Measurements from ENCODE around the gene CSNK1A1. TPM values are rescaled to one million over a fixed set of nuclear protein-coding genes. Genes with fewer than 3 reads are reported as not detected.
"Not testable (repeated sequence)": the region's sequence is repeated elsewhere in the genome, so short reads cannot be mapped to it uniquely, and the experiment has no call there.

Gene CSNK1A1
- total RNA-seq, 1 experiment from 2014 or later, result 287 TPM

DNA sequence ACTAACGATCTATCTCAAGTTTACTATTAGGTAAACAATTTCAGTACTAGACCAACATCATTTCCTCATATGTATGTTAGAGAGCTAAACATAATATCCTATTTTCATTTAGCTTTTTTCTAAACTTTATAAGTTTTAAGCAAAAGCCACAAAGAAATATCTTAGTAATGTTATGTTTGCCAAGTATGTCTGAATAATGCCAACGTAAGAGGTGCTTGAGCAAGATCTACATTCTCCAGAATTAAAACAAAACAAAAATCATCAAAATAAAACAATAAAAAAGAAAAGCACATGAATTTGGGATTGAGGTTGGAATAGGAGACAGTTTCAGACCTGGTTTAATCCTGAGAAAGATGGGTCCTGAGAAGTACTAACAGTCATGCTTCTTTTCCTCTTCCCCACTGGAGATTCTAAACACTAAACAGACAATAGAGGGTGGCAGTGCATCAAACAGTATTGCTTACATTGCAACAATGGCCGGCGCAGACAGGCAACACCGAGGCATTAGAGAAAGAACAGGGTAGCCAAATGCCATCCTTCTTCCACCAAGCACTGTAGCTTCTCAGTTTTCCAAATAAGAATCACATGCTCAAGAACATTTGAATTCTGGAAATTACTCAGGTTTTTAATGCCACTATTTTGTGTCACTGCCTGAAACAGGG is 33.6 kb downstream of the CSNK1A1 start:
- in situ Hi-C loops (cut with HindIII; ENCODE audit: low pct_unique_long_range_greater_than_20kb, low sequenced_read_pairs) (no loop called here), intact Hi-C loops (cut with micrococcal nuclease; ENCODE audit: unreplicated experiment) (no loop called here)
- Histone ChIP-seq H3K4me3 (ENCODE audit: low read depth in 2 of 2, low read length in 2 of 2) (no peak overlapping the region), H3K9me3 (ENCODE audit: control insufficient read depth, insufficient read depth, low read depth, low read length) (no peaks in the 10 kb centered on the region), H3K36me3 (ENCODE audit: control insufficient read depth, insufficient read depth, low read length) (peaks cover 32% of the 10 kb centered on the region), H3K27ac (ENCODE audit: low read length) (peak overlapping the region; percentile 13), H3K4me1 (ENCODE audit: control insufficient read depth, insufficient read depth, low read length) (peaks cover 45% of the 10 kb centered on the region), H3K27me3 (ENCODE audit: control insufficient read depth, insufficient read depth, low read length) (no peaks in the 10 kb centered on the region)
- POLR2A ChIA-PET, result no interaction called here
- ATAC-seq, result peak; percentile 67
- TF ChIP-seq SIN3A (IDR thresholded peaks at IDR 0.05; ENCODE audit: borderline replicate concordance, insufficient read depth, low read depth, low read length) (no peak), POLR2AphosphoS5 (IDR thresholded peaks at IDR 0.05; ENCODE audit: low read depth, low read length) (no peak), TCF7L2 (IDR thresholded peaks at IDR 0.05; ENCODE audit: low read depth, low read length) (no peak)
- TF ChIP-seq, protein P1, sequence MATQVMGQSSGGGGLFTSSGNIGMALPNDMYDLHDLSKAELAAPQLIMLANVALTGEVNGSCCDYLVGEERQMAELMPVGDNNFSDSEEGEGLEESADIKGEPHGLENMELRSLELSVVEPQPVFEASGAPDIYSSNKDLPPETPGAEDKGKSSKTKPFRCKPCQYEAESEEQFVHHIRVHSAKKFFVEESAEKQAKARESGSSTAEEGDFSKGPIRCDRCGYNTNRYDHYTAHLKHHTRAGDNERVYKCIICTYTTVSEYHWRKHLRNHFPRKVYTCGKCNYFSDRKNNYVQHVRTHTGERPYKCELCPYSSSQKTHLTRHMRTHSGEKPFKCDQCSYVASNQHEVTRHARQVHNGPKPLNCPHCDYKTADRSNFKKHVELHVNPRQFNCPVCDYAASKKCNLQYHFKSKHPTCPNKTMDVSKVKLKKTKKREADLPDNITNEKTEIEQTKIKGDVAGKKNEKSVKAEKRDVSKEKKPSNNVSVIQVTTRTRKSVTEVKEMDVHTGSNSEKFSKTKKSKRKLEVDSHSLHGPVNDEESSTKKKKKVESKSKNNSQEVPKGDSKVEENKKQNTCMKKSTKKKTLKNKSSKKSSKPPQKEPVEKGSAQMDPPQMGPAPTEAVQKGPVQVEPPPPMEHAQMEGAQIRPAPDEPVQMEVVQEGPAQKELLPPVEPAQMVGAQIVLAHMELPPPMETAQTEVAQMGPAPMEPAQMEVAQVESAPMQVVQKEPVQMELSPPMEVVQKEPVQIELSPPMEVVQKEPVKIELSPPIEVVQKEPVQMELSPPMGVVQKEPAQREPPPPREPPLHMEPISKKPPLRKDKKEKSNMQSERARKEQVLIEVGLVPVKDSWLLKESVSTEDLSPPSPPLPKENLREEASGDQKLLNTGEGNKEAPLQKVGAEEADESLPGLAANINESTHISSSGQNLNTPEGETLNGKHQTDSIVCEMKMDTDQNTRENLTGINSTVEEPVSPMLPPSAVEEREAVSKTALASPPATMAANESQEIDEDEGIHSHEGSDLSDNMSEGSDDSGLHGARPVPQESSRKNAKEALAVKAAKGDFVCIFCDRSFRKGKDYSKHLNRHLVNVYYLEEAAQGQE (IDR thresholded peaks at IDR 0.05; ENCODE audit: insufficient read depth in 1 of 2, low read depth in 2 of 2, low read length in 1 of 2), result no peak
- TF ChIP-seq, protein P2, sequence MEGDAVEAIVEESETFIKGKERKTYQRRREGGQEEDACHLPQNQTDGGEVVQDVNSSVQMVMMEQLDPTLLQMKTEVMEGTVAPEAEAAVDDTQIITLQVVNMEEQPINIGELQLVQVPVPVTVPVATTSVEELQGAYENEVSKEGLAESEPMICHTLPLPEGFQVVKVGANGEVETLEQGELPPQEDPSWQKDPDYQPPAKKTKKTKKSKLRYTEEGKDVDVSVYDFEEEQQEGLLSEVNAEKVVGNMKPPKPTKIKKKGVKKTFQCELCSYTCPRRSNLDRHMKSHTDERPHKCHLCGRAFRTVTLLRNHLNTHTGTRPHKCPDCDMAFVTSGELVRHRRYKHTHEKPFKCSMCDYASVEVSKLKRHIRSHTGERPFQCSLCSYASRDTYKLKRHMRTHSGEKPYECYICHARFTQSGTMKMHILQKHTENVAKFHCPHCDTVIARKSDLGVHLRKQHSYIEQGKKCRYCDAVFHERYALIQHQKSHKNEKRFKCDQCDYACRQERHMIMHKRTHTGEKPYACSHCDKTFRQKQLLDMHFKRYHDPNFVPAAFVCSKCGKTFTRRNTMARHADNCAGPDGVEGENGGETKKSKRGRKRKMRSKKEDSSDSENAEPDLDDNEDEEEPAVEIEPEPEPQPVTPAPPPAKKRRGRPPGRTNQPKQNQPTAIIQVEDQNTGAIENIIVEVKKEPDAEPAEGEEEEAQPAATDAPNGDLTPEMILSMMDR (IDR thresholded peaks at IDR 0.05), result no peak; the same call in 1 of the 2 replicates
- DNase-seq (ENCODE audit: low read depth, low spot score), result no peak
- TSS peak; percentile 0 for BruUV-seq (replicated peaks)
- CTCF ChIA-PET, result no interaction called here

DNA sequence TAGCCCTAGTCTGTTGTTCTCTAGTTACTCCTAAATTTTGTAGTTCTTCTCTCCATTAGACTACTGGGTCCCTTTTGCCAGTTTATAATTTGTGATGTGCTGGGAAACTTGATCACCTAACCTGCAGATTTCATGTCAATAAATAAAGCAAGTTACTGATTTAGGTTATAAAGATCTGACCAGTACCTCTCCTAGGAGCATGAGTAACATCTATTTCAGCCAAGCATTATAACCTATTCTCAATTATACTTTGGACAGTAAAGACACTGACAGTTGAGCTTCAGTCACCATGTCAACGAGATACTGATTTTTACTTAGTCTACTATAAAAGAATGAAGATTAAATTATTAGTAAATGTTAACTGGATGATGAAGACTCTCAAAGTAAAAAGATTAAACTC is 36.7 kb downstream of the CSNK1A1 start:
- intact Hi-C loops (cut with micrococcal nuclease; ENCODE audit: unreplicated experiment) (no loop called here), in situ Hi-C loops (cut with HindIII; ENCODE audit: low pct_unique_long_range_greater_than_20kb, low sequenced_read_pairs) (no loop called here)
- H3K4me1 ChIP-seq (ENCODE audit: control insufficient read depth, insufficient read depth, low read length), result peaks cover 36% of the 10 kb centered on the region
- no peak for TF ChIP-seq TCF7L2 (IDR thresholded peaks at IDR 0.05; ENCODE audit: low read depth, low read length)
- TF ChIP-seq, protein P1 (IDR thresholded peaks at IDR 0.05; ENCODE audit: insufficient read depth in 1 of 2, low read depth in 2 of 2, low read length in 1 of 2), result no peak
- ChIA-PET CTCF (no interaction called here), POLR2A (interaction anchor here (0.6 to 0.7 kb wide), 2 partner anchors 23 to 35 kb away, joined by 3 read pairs; no protein-coding TSS in a partner anchor)
- no peak for DNase-seq (ENCODE audit: low read depth, low spot score)
- H3K27me3 ChIP-seq (ENCODE audit: control insufficient read depth, insufficient read depth, low read length), result no peaks in the 10 kb centered on the region
- ATAC-seq, result no peak
- no peaks in the 10 kb centered on the region for H3K9me3 ChIP-seq (ENCODE audit: control insufficient read depth, insufficient read depth, low read depth, low read length)
- H3K27ac ChIP-seq (ENCODE audit: low read length), result no peak overlapping the region
- no peak overlapping the region for H3K4me3 ChIP-seq (ENCODE audit: low read depth in 2 of 2, low read length in 2 of 2)
- peaks cover 47% of the 10 kb centered on the region for H3K36me3 ChIP-seq (ENCODE audit: control insufficient read depth, insufficient read depth, low read length)
- BruUV-seq (replicated peaks), result TSS peak; percentile 7

DNA sequence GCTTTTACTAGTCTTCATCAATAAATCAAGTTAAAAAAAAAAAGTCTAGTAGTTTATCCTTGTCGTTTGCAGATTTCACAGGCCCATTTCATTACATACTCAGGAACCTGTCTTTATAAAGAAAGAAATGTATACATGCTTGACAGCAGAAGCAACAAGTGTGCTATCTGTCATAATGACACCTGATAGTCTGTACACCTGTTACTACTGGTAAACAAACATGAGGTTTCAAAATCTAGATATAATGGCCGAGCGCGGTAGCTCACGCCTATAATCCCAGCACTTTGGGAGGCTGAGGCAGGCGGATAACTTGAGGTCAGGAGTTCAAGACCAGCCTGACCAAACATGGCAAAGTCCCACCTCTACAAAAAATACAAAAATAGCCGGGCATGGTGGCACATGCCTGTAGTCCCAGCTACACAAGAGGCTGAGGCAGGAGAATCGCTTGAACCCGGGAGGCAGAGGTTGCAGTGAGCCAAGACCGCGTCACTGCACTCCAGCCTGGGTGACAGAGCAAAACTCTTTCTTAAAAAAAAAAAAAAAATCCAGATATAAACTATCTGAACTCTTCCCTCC is 37.8 kb downstream of the CSNK1A1 start:
- H3K9me3 ChIP-seq (ENCODE audit: control insufficient read depth, insufficient read depth, low read depth, low read length); ATAC-seq; POLR2A ChIA-PET; CTCF ChIA-PET; H3K27ac ChIP-seq (ENCODE audit: low read length); in situ Hi-C loops (cut with HindIII; ENCODE audit: low pct_unique_long_range_greater_than_20kb, low sequenced_read_pairs); DNase-seq (ENCODE audit: low read depth, low spot score); H3K4me3 ChIP-seq (ENCODE audit: low read depth in 2 of 2, low read length in 2 of 2); BruUV-seq (replicated peaks); H3K27me3 ChIP-seq (ENCODE audit: control insufficient read depth, insufficient read depth, low read length); intact Hi-C loops (cut with micrococcal nuclease; ENCODE audit: unreplicated experiment): not testable (repeated sequence)
- Histone ChIP-seq H3K4me1 (ENCODE audit: control insufficient read depth, insufficient read depth, low read length) (peaks cover 26% of the 10 kb centered on the region), H3K36me3 (ENCODE audit: control insufficient read depth, insufficient read depth, low read length) (peaks cover 56% of the 10 kb centered on the region)

Data from Panc1 (cell line).